OCI-LY1 (cell line): ENCODE results near the gene ERRFI1.
"Not testable (repeated sequence)": the region's sequence is repeated elsewhere in the genome, so short reads cannot be mapped to it uniquely, and the experiment has no call there.

ENCODE experiments used
- H2AFZ ChIP-seq: fragments of 200-600 bp; sonication (generic), shearing (Covaris generic); 2 replicates; pipeline ENCODE4 v1.6.0; 2014; ENCODE audit warnings: antibody characterized with exemption, mild to moderate bottlenecking, low read length
- H3F3A ChIP-seq: fragments of 200-600 bp; sonication (generic), shearing (Covaris generic); 2 replicates; pipeline ENCODE4 v1.6.0; 2014; ENCODE audit warnings: mild to moderate bottlenecking, antibody characterized with exemption, low read length, moderate library complexity; ENCODE audit not compliant: insufficient read depth
- H3K27ac ChIP-seq: fragments of 200-600 bp; sonication (generic); 2 replicates; pipeline ENCODE4 v1.5.1; 2014; ENCODE audit warnings: low read length, mixed run types, mild to moderate bottlenecking, low read depth; ENCODE audit not compliant: poor library complexity, severe bottlenecking
- H3K27me3 ChIP-seq: fragments of 200-600 bp; sonication (generic); 2 replicates; pipeline ENCODE4 v1.6.0; 2014; ENCODE audit warnings: antibody characterized with exemption, mild to moderate bottlenecking, low read length, moderate library complexity; ENCODE audit not compliant: insufficient read depth
- H3K36me3 ChIP-seq: fragments of 200-600 bp; sonication (generic); 2 replicates; pipeline ENCODE4 v1.6.1; 2014; ENCODE audit warnings: mild to moderate bottlenecking, antibody characterized with exemption, low read length, moderate library complexity, mixed read lengths; ENCODE audit not compliant: insufficient read depth
- H3K4me1 ChIP-seq: fragments of 200-600 bp; sonication (generic); 2 replicates; pipeline ENCODE4 v1.5.1; 2014; ENCODE audit warnings: mild to moderate bottlenecking, low read length, moderate library complexity; ENCODE audit not compliant: insufficient read depth, severe bottlenecking
- H3K4me2 ChIP-seq: fragments of 200-600 bp; sonication (generic), shearing (Covaris generic); 2 replicates; pipeline ENCODE4 v1.6.1; 2014; ENCODE audit warnings: low read length
- H3K4me3 ChIP-seq: fragments of 200-600 bp; sonication (generic); 2 replicates; pipeline ENCODE4 v1.5.1; 2014; ENCODE audit warnings: low read length, low read depth, mild to moderate bottlenecking, mixed read lengths; ENCODE audit not compliant: poor library complexity, severe bottlenecking
- H3K79me2 ChIP-seq: fragments of 200-600 bp; shearing (Covaris generic); 2 replicates; pipeline ENCODE4 v1.6.1; 2016; ENCODE audit warnings: mixed run types, low read length, mixed read lengths; ENCODE audit not compliant: insufficient read depth
- H3K9ac ChIP-seq: fragments of 200-600 bp; sonication (generic), shearing (Covaris generic); 2 replicates; pipeline ENCODE4 v1.6.1; 2014; ENCODE audit warnings: mild to moderate bottlenecking, low read length, mixed read lengths
- H3K9me2 ChIP-seq: fragments of 200-600 bp; sonication (generic), shearing (Covaris generic); 2 replicates; pipeline ENCODE4 v1.6.1; 2014; ENCODE audit warnings: low read depth, mild to moderate bottlenecking, low read length, mixed read lengths
- H3K9me3 ChIP-seq: fragments of 200-600 bp; shearing (Covaris generic); 2 replicates; pipeline ENCODE4 v1.6.1; 2014; ENCODE audit warnings: low read length, mixed read lengths
- H4K20me1 ChIP-seq: fragments of 200-600 bp; sonication (generic), shearing (Covaris generic); 2 replicates; pipeline ENCODE4 v1.6.0; 2016; ENCODE audit warnings: mild to moderate bottlenecking, low read length; ENCODE audit not compliant: insufficient read depth
- CTCF ChIP-seq: fragments of 200-600 bp; sonication (generic), shearing (Covaris generic); IDR thresholded peaks from 2 replicates; pipeline ENCODE4 v1.5.1; 2017; ENCODE audit warnings: mild to moderate bottlenecking, antibody characterized with exemption, low read length, moderate library complexity, mixed read lengths
- EZH2 ChIP-seq: fragments of 200-600 bp; sonication (generic), shearing (Covaris generic); IDR thresholded peaks from 2 replicates; pipeline ENCODE4 v1.8.0; 2017; ENCODE audit warnings: borderline replicate concordance, mixed run types, mild to moderate bottlenecking, antibody characterized with exemption, low read length, moderate library complexity, mixed read lengths

Gene ERRFI1

GRCh38 chr1:7967196-7967595 lies 58.9 kb downstream of the ERRFI1 start:
- Histone ChIP-seq H3K79me2 (peaks cover 8% of the 10 kb centered on the region), H3F3A (no peaks in the 10 kb centered on the region), H3K36me3 (peaks cover 91% of the 10 kb centered on the region), H3K4me3 (no peak overlapping the region), H3K4me1 (peaks cover 23% of the 10 kb centered on the region), H4K20me1 (no peaks in the 10 kb centered on the region), H3K27me3 (no peaks in the 10 kb centered on the region), H3K9ac (no peak overlapping the region), H3K4me2 (no peak overlapping the region), H3K27ac (peak overlapping the region; percentile 30), H3K9me3 (no peaks in the 10 kb centered on the region), H2AFZ (no peak overlapping the region), H3K9me2 (no peaks in the 10 kb centered on the region)
- TF ChIP-seq EZH2 (no peak), CTCF (no peak)

GRCh38 chr1:7964476-7964875 lies 61.6 kb downstream of the ERRFI1 start:
- H3K36me3 ChIP-seq: peaks cover 65% of the 10 kb centered on the region
- peaks cover 18% of the 10 kb centered on the region for H3K79me2 ChIP-seq
- no peak overlapping the region for H2AFZ ChIP-seq
- H3K4me1 ChIP-seq: peaks cover 34% of the 10 kb centered on the region
- no peaks in the 10 kb centered on the region for H3K9me2 ChIP-seq
- no peaks in the 10 kb centered on the region for H3K27me3 ChIP-seq
- H3K4me3 ChIP-seq: no peak overlapping the region
- no peak overlapping the region for H3K9ac ChIP-seq
- H3K4me2 ChIP-seq: no peak overlapping the region
- H3K9me3 ChIP-seq: no peaks in the 10 kb centered on the region
- H3F3A ChIP-seq: no peaks in the 10 kb centered on the region
- H3K27ac ChIP-seq: no peak overlapping the region
- H4K20me1 ChIP-seq: no peaks in the 10 kb centered on the region
- no peak for TF ChIP-seq CTCF
- no peak for TF ChIP-seq EZH2

- H3K27me3 ChIP-seq, H4K20me1 ChIP-seq, H2AFZ ChIP-seq, H3K27ac ChIP-seq, H3K9me3 ChIP-seq, H3K9me2 ChIP-seq, H3K4me3 ChIP-seq, H3K9ac ChIP-seq, H3K4me2 ChIP-seq, H3F3A ChIP-seq: not testable (repeated sequence)
- peaks cover 34% of the 10 kb centered on the region for H3K4me1 ChIP-seq
- H3K79me2 ChIP-seq: peaks cover 18% of the 10 kb centered on the region
- H3K36me3 ChIP-seq: peaks cover 58% of the 10 kb centered on the region
Observed at GRCh38 chr1:7963841-7964240, 62.3 kb downstream of the ERRFI1 start.

GRCh38 chr1:7963378-7963730 lies 62.8 kb downstream of the ERRFI1 start:
- peaks cover 18% of the 10 kb centered on the region for H3K79me2 ChIP-seq
- H3K36me3 ChIP-seq: peaks cover 53% of the 10 kb centered on the region

More at GRCh38 chr1:7963378-7963730, 62.8 kb downstream of the ERRFI1 start:
- H2AFZ ChIP-seq, H4K20me1 ChIP-seq, H3K9me3 ChIP-seq, H3K27ac ChIP-seq, H3K9me2 ChIP-seq, H3K4me3 ChIP-seq, H3K9ac ChIP-seq, H3F3A ChIP-seq, H3K4me2 ChIP-seq, H3K27me3 ChIP-seq: not testable (repeated sequence)
- peaks cover 34% of the 10 kb centered on the region for H3K4me1 ChIP-seq
